ENCODE measurements around the gene TNK1.
"Not testable (repeated sequence)": the region's sequence is repeated elsewhere in the genome, so short reads cannot be mapped to it uniquely, and the experiment has no call there.

TNK1 gene

DNA sequence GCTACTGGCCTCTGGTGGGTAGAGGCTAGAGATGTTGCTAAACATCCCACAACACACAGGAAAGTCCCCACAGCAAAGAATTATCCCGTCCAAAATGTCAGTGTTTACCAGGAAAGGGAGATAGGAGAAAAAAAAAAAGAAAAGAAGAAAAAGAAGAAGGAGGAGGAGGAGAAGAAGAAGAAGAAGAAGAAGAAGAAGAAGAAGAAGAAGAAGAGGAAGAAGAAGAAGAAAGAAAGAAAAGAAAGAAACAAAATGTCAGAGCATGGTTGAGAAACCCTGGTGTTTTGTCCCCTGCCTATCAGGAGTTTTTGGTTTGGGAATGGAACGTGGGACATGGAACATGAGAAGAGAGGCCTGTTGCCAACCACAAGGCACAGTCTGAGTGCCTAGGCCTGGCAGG is 23.5 kb upstream of the TNK1 start:
- Histone ChIP-seq H3K79me2 (ENCODE audit: insufficient read depth, low read depth) (no peaks in the 10 kb centered on the region), H3K4me3 (IDR thresholded peaks at IDR 0.05; ENCODE audit: insufficient read depth, low read depth, low read length) (no peak overlapping the region), H3K36me3 (ENCODE audit: insufficient read depth) (no peaks in the 10 kb centered on the region), H2AFZ (ENCODE audit: low read depth) (no peak overlapping the region), H3K4me2 (no peak overlapping the region), H3K9ac (no peak overlapping the region), H4K20me1 (ENCODE audit: insufficient read depth) (no peaks in the 10 kb centered on the region), H3K27ac (no peak overlapping the region), H3K4me1 (ENCODE audit: low read depth, poor library complexity, severe bottlenecking) (no peaks in the 10 kb centered on the region), H3K27me3 (ENCODE audit: insufficient read depth, low read depth) (no peaks in the 10 kb centered on the region)
- TF ChIP-seq, protein P1, sequence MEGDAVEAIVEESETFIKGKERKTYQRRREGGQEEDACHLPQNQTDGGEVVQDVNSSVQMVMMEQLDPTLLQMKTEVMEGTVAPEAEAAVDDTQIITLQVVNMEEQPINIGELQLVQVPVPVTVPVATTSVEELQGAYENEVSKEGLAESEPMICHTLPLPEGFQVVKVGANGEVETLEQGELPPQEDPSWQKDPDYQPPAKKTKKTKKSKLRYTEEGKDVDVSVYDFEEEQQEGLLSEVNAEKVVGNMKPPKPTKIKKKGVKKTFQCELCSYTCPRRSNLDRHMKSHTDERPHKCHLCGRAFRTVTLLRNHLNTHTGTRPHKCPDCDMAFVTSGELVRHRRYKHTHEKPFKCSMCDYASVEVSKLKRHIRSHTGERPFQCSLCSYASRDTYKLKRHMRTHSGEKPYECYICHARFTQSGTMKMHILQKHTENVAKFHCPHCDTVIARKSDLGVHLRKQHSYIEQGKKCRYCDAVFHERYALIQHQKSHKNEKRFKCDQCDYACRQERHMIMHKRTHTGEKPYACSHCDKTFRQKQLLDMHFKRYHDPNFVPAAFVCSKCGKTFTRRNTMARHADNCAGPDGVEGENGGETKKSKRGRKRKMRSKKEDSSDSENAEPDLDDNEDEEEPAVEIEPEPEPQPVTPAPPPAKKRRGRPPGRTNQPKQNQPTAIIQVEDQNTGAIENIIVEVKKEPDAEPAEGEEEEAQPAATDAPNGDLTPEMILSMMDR (conservative IDR thresholded peaks at IDR 0.05; ENCODE audit: low read depth, low read length) = no peak

GRCh38 chr17:7361906-7362305 is 19.0 kb upstream of the TNK1 start:
- Histone ChIP-seq H3K27me3 (ENCODE audit: insufficient read depth, low read depth) (no peaks in the 10 kb centered on the region), H3K9ac (no peak overlapping the region), H3K79me2 (ENCODE audit: insufficient read depth, low read depth) (no peaks in the 10 kb centered on the region), H3K4me1 (ENCODE audit: low read depth, poor library complexity, severe bottlenecking) (no peaks in the 10 kb centered on the region), H3K27ac (no peak overlapping the region), H3K36me3 (ENCODE audit: insufficient read depth) (no peaks in the 10 kb centered on the region), H2AFZ (ENCODE audit: low read depth) (no peak overlapping the region), H3K4me3 (IDR thresholded peaks at IDR 0.05; ENCODE audit: insufficient read depth, low read depth, low read length) (no peak overlapping the region), H4K20me1 (ENCODE audit: insufficient read depth) (no peaks in the 10 kb centered on the region), H3K4me2 (no peak overlapping the region)
- TF ChIP-seq, protein P1 (conservative IDR thresholded peaks at IDR 0.05; ENCODE audit: low read depth, low read length) = no peak

GRCh38 chr17:7363311-7363710 is 17.6 kb upstream of the TNK1 start:
- Histone ChIP-seq H3K27me3 (ENCODE audit: insufficient read depth, low read depth) (no peaks in the 10 kb centered on the region), H4K20me1 (ENCODE audit: insufficient read depth) (no peaks in the 10 kb centered on the region), H3K27ac (no peak overlapping the region), H3K36me3 (ENCODE audit: insufficient read depth) (no peaks in the 10 kb centered on the region), H2AFZ (ENCODE audit: low read depth) (no peak overlapping the region), H3K4me1 (ENCODE audit: low read depth, poor library complexity, severe bottlenecking) (no peaks in the 10 kb centered on the region), H3K4me3 (IDR thresholded peaks at IDR 0.05; ENCODE audit: insufficient read depth, low read depth, low read length) (no peak overlapping the region), H3K4me2 (no peak overlapping the region), H3K9ac (no peak overlapping the region), H3K79me2 (ENCODE audit: insufficient read depth, low read depth) (no peaks in the 10 kb centered on the region)
- TF ChIP-seq, protein P1 (conservative IDR thresholded peaks at IDR 0.05; ENCODE audit: low read depth, low read length) = no peak

DNA sequence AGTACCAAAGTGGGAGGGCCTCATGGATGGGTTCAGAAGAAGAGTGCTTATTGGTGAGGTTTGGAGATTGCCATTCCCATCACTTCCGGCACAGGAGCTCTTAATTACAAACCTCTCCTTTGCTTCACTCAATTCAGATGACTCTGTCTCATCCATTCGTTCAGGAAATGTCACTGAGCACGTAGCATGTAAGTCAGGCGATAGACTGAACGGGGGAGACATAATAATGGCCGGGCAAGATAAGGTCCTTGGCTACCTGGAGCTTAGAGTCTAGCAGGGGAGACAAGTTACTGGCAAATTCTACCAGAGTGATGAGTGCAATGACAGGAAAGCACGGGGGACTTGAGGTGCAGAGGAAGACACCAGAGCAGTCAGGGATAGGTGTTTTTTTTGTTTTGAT is 14.9 kb upstream of the TNK1 start:
- H3K36me3 ChIP-seq (ENCODE audit: insufficient read depth); H3K79me2 ChIP-seq (ENCODE audit: insufficient read depth, low read depth); H4K20me1 ChIP-seq (ENCODE audit: insufficient read depth); H3K4me2 ChIP-seq; H3K4me3 ChIP-seq (IDR thresholded peaks at IDR 0.05; ENCODE audit: insufficient read depth, low read depth, low read length); H3K27ac ChIP-seq; H3K4me1 ChIP-seq (ENCODE audit: low read depth, poor library complexity, severe bottlenecking); H2AFZ ChIP-seq (ENCODE audit: low read depth); H3K9ac ChIP-seq; H3K27me3 ChIP-seq (ENCODE audit: insufficient read depth, low read depth): not testable (repeated sequence)

GRCh38 chr17:7367083-7367482 is 13.8 kb upstream of the TNK1 start:
- no peak overlapping the region for H3K4me3 ChIP-seq (IDR thresholded peaks at IDR 0.05; ENCODE audit: insufficient read depth, low read depth, low read length)
- no peak overlapping the region for H3K4me2 ChIP-seq
- H3K27ac ChIP-seq = no peak overlapping the region
- no peaks in the 10 kb centered on the region for H3K4me1 ChIP-seq (ENCODE audit: low read depth, poor library complexity, severe bottlenecking)
- no peak overlapping the region for H3K9ac ChIP-seq
- no peak overlapping the region for H2AFZ ChIP-seq (ENCODE audit: low read depth)
- H3K36me3 ChIP-seq (ENCODE audit: insufficient read depth) = no peaks in the 10 kb centered on the region
- no peaks in the 10 kb centered on the region for H4K20me1 ChIP-seq (ENCODE audit: insufficient read depth)
- H3K79me2 ChIP-seq (ENCODE audit: insufficient read depth, low read depth) = no peaks in the 10 kb centered on the region
- TF ChIP-seq, protein P1 (conservative IDR thresholded peaks at IDR 0.05; ENCODE audit: low read depth, low read length) = no peak
- no peaks in the 10 kb centered on the region for H3K27me3 ChIP-seq (ENCODE audit: insufficient read depth, low read depth)

All from KMS-11 (cell line).